Vagina (tissue), 2 donors: ENCODE measurements around the gene HMGB2. TPM values are rescaled to one million over a fixed set of nuclear protein-coding genes. Genes with fewer than 3 reads are reported as not detected.
A peak's percentile ranks its signal among the peaks of the same experiment; 100 is the strongest.

Experiments
- DNase-seq, 2 donors: peaks; one replicate each; pipeline ENCODE4 v3.0.0-alpha.2; 2017; ENCODE audit errors: extremely low spot score in 2 of 2
- H3K27ac ChIP-seq: fragments of 200-600 bp; sonication (generic); one replicate; pipeline ENCODE4 v1.5.1; 2019
- H3K27me3 ChIP-seq: fragments of 200-600 bp; sonication (generic); one replicate; pipeline ENCODE4 v1.5.1; 2019
- H3K36me3 ChIP-seq, 2 donors: fragments of 200-600 bp; sonication (generic); one replicate each; pipeline ENCODE4 v1.5.1; 2017 to 2019
- H3K4me1 ChIP-seq: fragments of 200-600 bp; sonication (generic); one replicate; pipeline ENCODE4 v1.5.1; 2019
- H3K4me3 ChIP-seq, 2 donors: fragments of 200-600 bp; sonication (generic); 1 replicate in 1 of 2; 2 replicates in 1 of 2; pipeline ENCODE4 v1.5.1; 2016 to 2019
- H3K9me3 ChIP-seq: fragments of 200-600 bp; sonication (generic); one replicate; pipeline ENCODE4 v1.5.1; 2019
- CTCF ChIP-seq, 3 experiments: fragments of 450-650 bp in 2 of 3; fragments of 200-600 bp in 1 of 3; sonication (generic) in 1 of 3; IDR thresholded peaks; one replicate each; pipeline ENCODE4 v1.5.1; 2017 to 2019; ENCODE audit warnings: antibody characterized with exemption in 3 of 3, mild to moderate bottlenecking in 2 of 3, moderate library complexity in 2 of 3
- POLR2A ChIP-seq, 2 donors: fragments of 450-650 bp; IDR thresholded peaks; one replicate each; pipeline ENCODE4 v1.6.1; 2017; ENCODE audit warnings: antibody characterized with exemption in 2 of 2, mild to moderate bottlenecking in 2 of 2, moderate library complexity in 2 of 2
- POLR2AphosphoS5 ChIP-seq, 2 donors: sonication (generic); formaldehyde crosslinking; IDR thresholded peaks; one replicate each; pipeline ENCODE4 v1.9.0; 2017; ENCODE audit warnings: antibody characterized with exemption in 2 of 2, mild to moderate bottlenecking in 2 of 2, low read depth in 1 of 2; ENCODE audit not compliant: insufficient read depth in 1 of 2
- intact Hi-C: fragments of 100-400 bp; cut with DNase I; formaldehyde crosslinking; loops from one replicate; pipeline ENCODE4 v1.15.1; 2023
- total RNA-seq: library from RNA; depleted of rRNA; stranded (reverse); fragments of >200 nt; gene quantifications from one replicate; pipeline ENCODE4 v1.2.3, GENCODE V29; 2016

Gene HMGB2
- total RNA-seq, 1 donor from 2014 or later, result 56.7 TPM

- TF ChIP-seq POLR2AphosphoS5 (IDR thresholded peaks at IDR 0.05; ENCODE audit: insufficient read depth in 1 of 2, low read depth in 1 of 2) (no peak), CTCF (IDR thresholded peaks at IDR 0.05) (no peak), POLR2A (IDR thresholded peaks at IDR 0.05) (no peak)
- Histone ChIP-seq H3K27ac (no peak overlapping the region), H3K36me3 (no peaks in the 10 kb centered on the region), H3K27me3 (no peaks in the 10 kb centered on the region), H3K4me1 (no peaks in the 10 kb centered on the region), H3K4me3 (no peak overlapping the region), H3K9me3 (peaks cover 5% of the 10 kb centered on the region)
- intact Hi-C loops, result no loop called here
- no peak for DNase-seq
Measured at GRCh38 chr4:173291899-173292298, 42.3 kb downstream of the HMGB2 start.

GRCh38 chr4:173289353-173289727 is 44.8 kb downstream of the HMGB2 start:
- TF ChIP-seq POLR2AphosphoS5 (IDR thresholded peaks at IDR 0.05; ENCODE audit: insufficient read depth in 1 of 2, low read depth in 1 of 2) (no peak), POLR2A (IDR thresholded peaks at IDR 0.05) (no peak), CTCF (IDR thresholded peaks at IDR 0.05) (no peak)
- Histone ChIP-seq H3K4me1 (no peaks in the 10 kb centered on the region), H3K27me3 (no peaks in the 10 kb centered on the region), H3K4me3 (no peak overlapping the region), H3K36me3 (no peaks in the 10 kb centered on the region), H3K9me3 (peaks cover 12% of the 10 kb centered on the region), H3K27ac (no peak overlapping the region)
- intact Hi-C loops, result no loop called here
- no peak for DNase-seq

GRCh38 chr4:173288698-173289352 is 45.3 kb downstream of the HMGB2 start:
- Histone ChIP-seq H3K4me3 (no peak overlapping the region), H3K27me3 (no peaks in the 10 kb centered on the region)
- TF ChIP-seq CTCF (IDR thresholded peaks at IDR 0.05) (no peak), POLR2AphosphoS5 (IDR thresholded peaks at IDR 0.05; ENCODE audit: insufficient read depth in 1 of 2, low read depth in 1 of 2) (no peak), POLR2A (IDR thresholded peaks at IDR 0.05) (no peak)

GRCh38 chr4:173288296-173288695 is 45.9 kb downstream of the HMGB2 start:
- intact Hi-C loops, result no loop called here
- no peak overlapping the region for H3K4me3 ChIP-seq
- no peaks in the 10 kb centered on the region for H3K4me1 ChIP-seq
- DNase-seq, result no peak
- no peaks in the 10 kb centered on the region for H3K27me3 ChIP-seq
- peaks cover 12% of the 10 kb centered on the region for H3K9me3 ChIP-seq
- TF ChIP-seq POLR2A (IDR thresholded peaks at IDR 0.05), result no peak
- TF ChIP-seq CTCF (IDR thresholded peaks at IDR 0.05), result peak in 2 of 3 experiments; percentile 8 to 31
- H3K36me3 ChIP-seq, result no peaks in the 10 kb centered on the region
- no peak overlapping the region for H3K27ac ChIP-seq

More at GRCh38 chr4:173288698-173289352, 45.3 kb downstream of the HMGB2 start:
- Histone ChIP-seq H3K36me3 (no peaks in the 10 kb centered on the region), H3K4me1 (no peaks in the 10 kb centered on the region), H3K27ac (no peak overlapping the region), H3K9me3 (peaks cover 12% of the 10 kb centered on the region)
- intact Hi-C loops, result no loop called here
- DNase-seq, result no peak

GRCh38 chr4:173287486-173287885 is 46.7 kb downstream of the HMGB2 start:
- Histone ChIP-seq H3K4me3 (no peak overlapping the region), H3K27ac (no peak overlapping the region), H3K4me1 (no peaks in the 10 kb centered on the region), H3K27me3 (no peaks in the 10 kb centered on the region), H3K9me3 (peaks cover 12% of the 10 kb centered on the region), H3K36me3 (no peaks in the 10 kb centered on the region)
- intact Hi-C loops, result no loop called here
- no peak for DNase-seq
- TF ChIP-seq CTCF (IDR thresholded peaks at IDR 0.05), result no peak
